A549 (cell line): ENCODE results near the gene DHRS11. TPM values are rescaled to one million over a fixed set of nuclear protein-coding genes. Genes with fewer than 3 reads are reported as not detected.

ENCODE experiments used
- ATAC-seq, 2 experiments: fragments of 200-7000 bp in 1 of 2; fragments of >200 bp in 1 of 2; cut with Nextera tagmentation in 1 of 2; cut with Tn5 transposase in 1 of 2; 3 replicates each; pipeline versions ENCODE4 v1.8.0 to v1.9.1; 2018 to 2020; ENCODE audit warnings: mild to moderate bottlenecking in 1 of 2, moderate library complexity in 1 of 2
- CTCF ChIA-PET: fragments of 300-600 bp; sonication (Branson Sonifier 250); formaldehyde crosslinking; extraction: SDS; loops from one replicate; lab custom pipeline; 2021; ENCODE audit warnings: antibody characterized with exemption, inconsistent platforms; lab: Yijun Ruan, JAX
- POLR2A ChIA-PET: fragments of 350-600 bp; formaldehyde crosslinking; extraction: SDS; loops from one replicate; lab custom pipeline; 2021; ENCODE audit warnings: antibody characterized with exemption, inconsistent platforms; lab: Yijun Ruan, JAX
- DNase-seq, 2 experiments: peaks; one replicate each; pipeline versions ENCODE4 v3.0.0 to v3.0.0-alpha.2; 2011 to 2016; ENCODE audit warnings: low read depth in 1 of 2, low spot score in 1 of 2
- FAIRE-seq: peaks from 2 replicates; lab custom pipeline; 2011; peaks lifted over from hg19 to GRCh38; lab: Jason Lieb, UNC
- H3K27ac ChIP-seq, 2 experiments: fragments of >200 bp; sonication (Bioruptor Twin); formaldehyde crosslinking; 3 replicates each; pipeline ENCODE4 v1.5.1; 2016 to 2017
- H3K4me1 ChIP-seq: fragments of >200 bp; sonication (Bioruptor Twin); formaldehyde crosslinking; 3 replicates; pipeline ENCODE4 v1.6.1; 2016
- H3K4me2 ChIP-seq: fragments of >200 bp; sonication (Bioruptor Twin); formaldehyde crosslinking; 3 replicates; pipeline ENCODE4 v1.6.1; 2016
- H3K4me3 ChIP-seq: fragments of >200 bp; sonication (Bioruptor Twin); formaldehyde crosslinking; 3 replicates; pipeline ENCODE4 v1.5.1; 2016
- H3K9me3 ChIP-seq: fragments of >200 bp; sonication (Bioruptor Twin); formaldehyde crosslinking; 3 replicates; pipeline ENCODE4 v1.6.1; 2016
- BHLHE40 ChIP-seq: IDR thresholded peaks from 2 replicates; pipeline ENCODE4 v1.6.1; 2012; ENCODE audit warnings: low read depth, low read length, inconsistent platforms
- CBX8 ChIP-seq: fragments of 200-600 bp; sonication (generic); IDR thresholded peaks from 2 replicates; pipeline ENCODE4 v1.6.1; 2016
- CEBPB ChIP-seq, 2 experiments: fragments of >200 bp in 1 of 2; sonication (Bioruptor Twin) in 1 of 2; formaldehyde crosslinking in 1 of 2; IDR thresholded peaks; 2 replicates each; pipeline ENCODE4 v1.6.1; 2012 to 2016
- CHD2 ChIP-seq: fragments of 150-350 bp; IDR thresholded peaks from 2 replicates; pipeline ENCODE4 v1.6.1; 2014; ENCODE audit warnings: low read length; ENCODE audit not compliant: partially characterized antibody
- FOXS1 ChIP-seq: fragments of 250-450 bp; sonication (Bioruptor Pico); IDR thresholded peaks from 2 replicates; pipeline ENCODE4 v1.5.0; 2020; ENCODE audit warnings: mild to moderate bottlenecking, moderate library complexity
- GATA3 ChIP-seq: IDR thresholded peaks from 2 replicates; pipeline ENCODE4 v1.6.1; 2012; ENCODE audit warnings: borderline replicate concordance
- MAFK ChIP-seq: fragments of 450-650 bp; IDR thresholded peaks from 2 replicates; pipeline ENCODE4 v1.6.1; 2014; ENCODE audit not compliant: partially characterized antibody
- PHF8 ChIP-seq: fragments of 200-600 bp; sonication (generic); IDR thresholded peaks from 2 replicates; pipeline ENCODE4 v1.6.1; 2016; ENCODE audit warnings: low read depth, mild to moderate bottlenecking, antibody characterized with exemption, moderate library complexity, borderline replicate concordance
- POLR2A ChIP-seq: IDR thresholded peaks from 2 replicates; pipeline ENCODE4 v1.6.1; 2012; ENCODE audit warnings: mild to moderate bottlenecking, low read length
- RAD21 ChIP-seq, 2 experiments: fragments of >200 bp in 1 of 2; sonication (Bioruptor Twin) in 1 of 2; formaldehyde crosslinking in 1 of 2; IDR thresholded peaks in 1 of 2; conservative IDR thresholded peaks in 1 of 2; 2 replicates in 1 of 2; 3 replicates in 1 of 2; pipeline ENCODE4 v1.6.1; 2012 to 2018; ENCODE audit warnings: inconsistent platforms in 1 of 2
- ZC3H11A ChIP-seq: fragments of 450-650 bp; IDR thresholded peaks from 2 replicates; pipeline ENCODE4 v1.6.1; 2014; ENCODE audit warnings: antibody characterized with exemption, mild to moderate bottlenecking
- ZFP36 ChIP-seq: fragments of 450-650 bp; IDR thresholded peaks from 2 replicates; pipeline ENCODE4 v1.6.1; 2014; ENCODE audit warnings: borderline replicate concordance; ENCODE audit not compliant: partially characterized antibody
- ZSCAN20 ChIP-seq: fragments of 250-450 bp; sonication (Bioruptor Pico); IDR thresholded peaks from 2 replicates; pipeline ENCODE4 v1.8.0; 2022; ENCODE audit warnings: mild to moderate bottlenecking, moderate library complexity
- WGBS: methylation state at CpG from one replicate; pipeline ENCODE4 v1.1.6; 2017; ENCODE audit errors: missing lambda C conversion rate; 5-methylcytosine and 5-hydroxymethylcytosine counted together
- polyA plus RNA-seq, 4 experiments: library from polyadenylated mRNA; depleted of rRNA in 3 of 4; stranded (reverse); fragments of >200 nt; fragmentation: RNase III in 1 of 4; extraction: RNeasy Plus Mini Kit Qiagen cat#74134 plus additional on column Dnase treatment in 1 of 4; gene quantifications; 2 replicates in 3 of 4; 3 replicates in 1 of 4; pipeline ENCODE4 v1.2.3, GENCODE V29; 2011 to 2017
- TF ChIP-seq, protein P1 (sequence below): fragments of 450-650 bp; IDR thresholded peaks from 2 replicates; pipeline ENCODE4 v1.6.1; 2014; ENCODE audit warnings: antibody characterized with exemption
- TF ChIP-seq, protein P2 (sequence below): fragments of 250-450 bp; sonication (Bioruptor Pico); IDR thresholded peaks from 2 replicates; pipeline ENCODE4 v1.5.0; 2021; ENCODE audit warnings: mild to moderate bottlenecking, moderate library complexity, borderline replicate concordance
- TF ChIP-seq, protein P3 (sequence below): fragments of >200 bp; sonication (Bioruptor Twin); formaldehyde crosslinking; IDR thresholded peaks from 3 replicates; pipeline ENCODE4 v1.6.1; 2016

Gene DHRS11
- polyA plus RNA-seq, 2 of the 4 experiments (the other 2 are of a cell fraction) = 9.5 to 9.6 TPM

GRCh38 chr17:36586138-36586537 lies 5.5 kb upstream of the DHRS11 start:
- no peak overlapping the region for H3K4me2 ChIP-seq
- TF ChIP-seq FOXS1 (CRISPR knock-in tag) = no peak
- no peak for TF ChIP-seq GATA3
- TF ChIP-seq, all 56 proteins: peak for 0
- CTCF ChIA-PET = interaction anchor here (0.6 to 2.3 kb wide), 7 partner anchors 8 to 52 kb away, joined by 3 to 8 read pairs (median 3); partner anchors contain the start of genes MRM1 and MYO19
- Histone ChIP-seq H3K4me3 (no peak overlapping the region), H3K4me1 (peaks cover 4% of the 10 kb centered on the region), H3K9me3 (no peaks in the 10 kb centered on the region), H3K27ac (no peak overlapping the region)
- FAIRE-seq = no peak
- ATAC-seq = no peak
- WGBS = 81% methylated on average over 2 of the region's 2 CpGs
- no peak for DNase-seq
- POLR2A ChIA-PET = interaction anchor here (2.0 kb wide), 1 partner anchor 41 kb away, joined by 5 read pairs; the partner anchor contains the start of gene GGNBP2

GRCh38 chr17:36590082-36590481 lies 1.6 kb upstream of the DHRS11 start:
- no peaks in the 10 kb centered on the region for H3K9me3 ChIP-seq
- peaks cover 16% of the 10 kb centered on the region for H3K4me1 ChIP-seq
- ATAC-seq (no peak), DNase-seq (no peak), FAIRE-seq (no peak)
- H3K4me2 ChIP-seq = no peak overlapping the region
- WGBS = 87% methylated on average over 2 of the region's 2 CpGs
- POLR2A ChIA-PET = no interaction called here
- CTCF ChIA-PET = interaction anchor here (6.8 kb wide), 1 partner anchor 12 kb away, joined by 71 read pairs; the partner anchor contains the start of gene MRM1
- H3K27ac ChIP-seq = no peak overlapping the region
- TF ChIP-seq ZSCAN20 (CRISPR knock-in tag) = no peak
- TF ChIP-seq ZFP36 = no peak
- no peak for TF ChIP-seq CBX8
- no peak for TF ChIP-seq RAD21 (conservative IDR thresholded peaks at IDR 0.05 in 1 of 2, IDR thresholded peaks at IDR 0.05 in 1 of 2)
- TF ChIP-seq, protein P1, sequence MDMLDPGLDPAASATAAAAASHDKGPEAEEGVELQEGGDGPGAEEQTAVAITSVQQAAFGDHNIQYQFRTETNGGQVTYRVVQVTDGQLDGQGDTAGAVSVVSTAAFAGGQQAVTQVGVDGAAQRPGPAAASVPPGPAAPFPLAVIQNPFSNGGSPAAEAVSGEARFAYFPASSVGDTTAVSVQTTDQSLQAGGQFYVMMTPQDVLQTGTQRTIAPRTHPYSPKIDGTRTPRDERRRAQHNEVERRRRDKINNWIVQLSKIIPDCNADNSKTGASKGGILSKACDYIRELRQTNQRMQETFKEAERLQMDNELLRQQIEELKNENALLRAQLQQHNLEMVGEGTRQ = no peak
- TF ChIP-seq CEBPB (IDR thresholded peaks at IDR 0.05) = no peak
- TF ChIP-seq CHD2 = no peak
- no peak for TF ChIP-seq BHLHE40
- no peak for TF ChIP-seq ZC3H11A
- TF ChIP-seq PHF8 = no peak
- no peak for TF ChIP-seq MAFK
- TF ChIP-seq, protein P2, sequence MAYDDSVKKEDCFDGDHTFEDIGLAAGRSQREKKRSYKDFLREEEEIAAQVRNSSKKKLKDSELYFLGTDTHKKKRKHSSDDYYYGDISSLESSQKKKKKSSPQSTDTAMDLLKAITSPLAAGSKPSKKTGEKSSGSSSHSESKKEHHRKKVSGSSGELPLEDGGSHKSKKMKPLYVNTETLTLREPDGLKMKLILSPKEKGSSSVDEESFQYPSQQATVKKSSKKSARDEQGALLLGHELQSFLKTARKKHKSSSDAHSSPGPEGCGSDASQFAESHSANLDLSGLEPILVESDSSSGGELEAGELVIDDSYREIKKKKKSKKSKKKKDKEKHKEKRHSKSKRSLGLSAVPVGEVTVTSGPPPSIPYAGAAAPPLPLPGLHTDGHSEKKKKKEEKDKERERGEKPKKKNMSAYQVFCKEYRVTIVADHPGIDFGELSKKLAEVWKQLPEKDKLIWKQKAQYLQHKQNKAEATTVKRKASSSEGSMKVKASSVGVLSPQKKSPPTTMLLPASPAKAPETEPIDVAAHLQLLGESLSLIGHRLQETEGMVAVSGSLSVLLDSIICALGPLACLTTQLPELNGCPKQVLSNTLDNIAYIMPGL (CRISPR knock-in tag) = no peak
- TF ChIP-seq, all 56 proteins: peak for 0
- no peak overlapping the region for H3K4me3 ChIP-seq

- ATAC-seq = peak; percentile 21 to 51
- 11% methylated on average over 13 of the region's 20 CpGs for WGBS
- DNase-seq = peak in 1 of 2 experiments; percentile 49
- no peak for FAIRE-seq
- TF ChIP-seq, protein P3, sequence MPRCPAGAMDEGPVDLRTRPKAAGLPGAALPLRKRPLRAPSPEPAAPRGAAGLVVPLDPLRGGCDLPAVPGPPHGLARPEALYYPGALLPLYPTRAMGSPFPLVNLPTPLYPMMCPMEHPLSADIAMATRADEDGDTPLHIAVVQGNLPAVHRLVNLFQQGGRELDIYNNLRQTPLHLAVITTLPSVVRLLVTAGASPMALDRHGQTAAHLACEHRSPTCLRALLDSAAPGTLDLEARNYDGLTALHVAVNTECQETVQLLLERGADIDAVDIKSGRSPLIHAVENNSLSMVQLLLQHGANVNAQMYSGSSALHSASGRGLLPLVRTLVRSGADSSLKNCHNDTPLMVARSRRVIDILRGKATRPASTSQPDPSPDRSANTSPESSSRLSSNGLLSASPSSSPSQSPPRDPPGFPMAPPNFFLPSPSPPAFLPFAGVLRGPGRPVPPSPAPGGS = no peak
- 0 out of 2 replicates have a peak, but pooled peaks have one; percentile 8 for TF ChIP-seq POLR2A
- ChIA-PET POLR2A (interaction anchor here (2.1 kb wide), 2 partner anchors 9 to 10 kb away, joined by 6 to 12 read pairs; partner anchors contain the start of gene MRM1), CTCF (interaction anchor here (1.1 to 6.8 kb wide), 5 partner anchors 10 to 647 kb away, joined by 3 to 71 read pairs (median 3); partner anchors contain the start of genes MRM1, MYO19 and PIGW)
- no peaks in the 10 kb centered on the region for H3K9me3 ChIP-seq
- peak overlapping the region; percentile 82 for H3K4me3 ChIP-seq
- H3K4me1 ChIP-seq = peaks cover 16% of the 10 kb centered on the region
- peak overlapping the region; percentile 75 to 92 for H3K27ac ChIP-seq
- H3K4me2 ChIP-seq = peak overlapping the region; percentile 83
Observed at GRCh38 chr17:36592316-36592715, 637 bp downstream of the DHRS11 start.
